HepG2 (cell line): Measurements from ENCODE around the gene RTBDN. TPM values are rescaled to one million over a fixed set of nuclear protein-coding genes. Genes with fewer than 3 reads are reported as not detected.

Source experiments
- AHR ChIP-seq: IDR thresholded peaks from 2 replicates; pipeline ENCODE4 v1.6.1; 2018; ENCODE audit warnings: missing genetic modification reagents, missing compliant biosample characterization
- ETV6 ChIP-seq: sonication (generic); formaldehyde crosslinking; conservative IDR thresholded peaks from 2 replicates; pipeline ENCODE4 v1.4.0; 2020; ENCODE audit warnings: missing genetic modification reagents
- FOXC1 ChIP-seq: sonication (generic); formaldehyde crosslinking; IDR thresholded peaks from 2 replicates; pipeline ENCODE4 v1.8.0; 2022; ENCODE audit warnings: mild to moderate bottlenecking, missing genetic modification reagents, borderline replicate concordance
- HHEX ChIP-seq: IDR thresholded peaks from 2 replicates; pipeline ENCODE4 v1.6.1; 2016; ENCODE audit warnings: control low read depth
- ISX ChIP-seq: sonication (generic); formaldehyde crosslinking; conservative IDR thresholded peaks from 2 replicates; pipeline ENCODE4 v1.5.0; 2020; ENCODE audit warnings: missing genetic modification reagents
- KDM1A ChIP-seq: IDR thresholded peaks from 2 replicates; pipeline ENCODE4 v1.6.1; 2016; ENCODE audit warnings: missing compliant biosample characterization
- MAFG ChIP-seq: sonication (generic); formaldehyde crosslinking; IDR thresholded peaks from 2 replicates; pipeline ENCODE4 v1.5.1; 2020; ENCODE audit warnings: mild to moderate bottlenecking, missing genetic modification reagents
- NCOR1 ChIP-seq: fragments of 200-600 bp; sonication (generic); IDR thresholded peaks from 2 replicates; pipeline ENCODE4 v1.7.0; 2017; ENCODE audit warnings: antibody characterized with exemption, low read length, borderline replicate concordance
- NR3C1 ChIP-seq: sonication (generic); formaldehyde crosslinking; IDR thresholded peaks from 2 replicates; pipeline ENCODE4 v1.4.0; 2020; ENCODE audit warnings: missing genetic modification reagents
- PITX1 ChIP-seq: sonication (generic); formaldehyde crosslinking; IDR thresholded peaks from 2 replicates; pipeline ENCODE4 v1.5.1; 2020; ENCODE audit warnings: mild to moderate bottlenecking, missing genetic modification reagents
- RARA ChIP-seq: IDR thresholded peaks from 2 replicates; pipeline ENCODE4 v1.6.1; 2016; ENCODE audit warnings: missing genetic modification reagents, missing compliant biosample characterization
- RERE ChIP-seq: IDR thresholded peaks from 2 replicates; pipeline ENCODE4 v1.6.1; 2016; ENCODE audit warnings: low read depth, missing genetic modification reagents, missing compliant biosample characterization
- SRSF4 ChIP-seq: fragments of 200-400 bp; formaldehyde crosslinking; IDR thresholded peaks from one replicate; pipeline ENCODE4 v1.6.1; 2018; ENCODE audit warnings: mild to moderate bottlenecking, low read depth, low read length, moderate library complexity; ENCODE audit not compliant: poor library complexity, severe bottlenecking
- STAT5B ChIP-seq: sonication (generic); formaldehyde crosslinking; IDR thresholded peaks from 2 replicates; pipeline ENCODE4 v1.4.0; 2020; ENCODE audit warnings: missing genetic modification reagents
- TAF1 ChIP-seq: sonication (generic); formaldehyde crosslinking; IDR thresholded peaks from 2 replicates; pipeline ENCODE4 v1.4.0; 2020; ENCODE audit warnings: missing genetic modification reagents
- ZC3H4 ChIP-seq: sonication (generic); formaldehyde crosslinking; IDR thresholded peaks from 2 replicates; pipeline ENCODE4 v1.4.0; 2020; ENCODE audit warnings: missing genetic modification reagents, borderline replicate concordance
- ZMYM2 ChIP-seq: sonication (generic); formaldehyde crosslinking; IDR thresholded peaks from 2 replicates; pipeline ENCODE4 v1.8.0; 2022; ENCODE audit warnings: mild to moderate bottlenecking, missing genetic modification reagents
- ZNF33A ChIP-seq: sonication (generic); formaldehyde crosslinking; IDR thresholded peaks from 2 replicates; pipeline ENCODE4 v1.5.1; 2020; ENCODE audit warnings: missing genetic modification reagents, mild to moderate bottlenecking, moderate library complexity, borderline replicate concordance
- ZNF34 ChIP-seq: sonication (generic); formaldehyde crosslinking; IDR thresholded peaks from 2 replicates; pipeline ENCODE4 v1.4.0; 2020; ENCODE audit warnings: mild to moderate bottlenecking, missing genetic modification reagents, borderline replicate concordance
- ZNF562 ChIP-seq: sonication (generic); formaldehyde crosslinking; IDR thresholded peaks from 2 replicates; pipeline ENCODE4 v1.8.0; 2022; ENCODE audit warnings: missing genetic modification reagents, borderline replicate concordance
- ZNF567 ChIP-seq: sonication (generic); formaldehyde crosslinking; IDR thresholded peaks from 2 replicates; pipeline ENCODE4 v1.8.1; 2023; ENCODE audit warnings: mild to moderate bottlenecking, missing genetic modification reagents, borderline replicate concordance
- polyA plus RNA-seq, 8 experiments: library from polyadenylated mRNA; depleted of rRNA in 3 of 8; stranded (reverse) in 7 of 8; unstranded in 1 of 8; fragments of >200 nt; fragmentation: Illumina TruSeq in 4 of 8; extraction: Trizol in 4 of 8; gene quantifications; 2 replicates each; pipeline versions ENCODE4 v1.2.1 to v1.2.3, GENCODE V29; 2011 to 2016; ENCODE audit warnings: low read depth in 4 of 8, missing spikeins in 1 of 8, mixed read lengths in 1 of 8; ENCODE audit not compliant: insufficient read depth in 1 of 8
- total RNA-seq, 5 experiments: library from RNA; depleted of rRNA; stranded (reverse); fragments of >200 nt; fragmentation: Illumina TruSeq; extraction: Trizol; gene quantifications; 2 replicates each; pipeline ENCODE4 v1.2.3, GENCODE V29; 2016; ENCODE audit warnings: low read depth in 1 of 5
- TF ChIP-seq, protein P1 (sequence below): sonication (generic); IDR thresholded peaks from 2 replicates; pipeline ENCODE4 v1.6.1; 2016; ENCODE audit warnings: low read depth, borderline replicate concordance
- TF ChIP-seq, protein P2 (sequence below): sonication (generic); formaldehyde crosslinking; IDR thresholded peaks from 2 replicates; pipeline ENCODE4 v1.8.0; 2022; ENCODE audit warnings: missing genetic modification reagents, mild to moderate bottlenecking, moderate library complexity, borderline replicate concordance

Gene RTBDN
- total and polyA plus RNA-seq, 2 of the 13 experiments (the other 11 are each of a cell fraction or from before 2014, with no cell fraction given): 0.27 to 0.48 TPM

GRCh38 chr19:12792051-12792852 is 42.1 kb downstream of the RTBDN start (continued):
- TF ChIP-seq RERE (no peak), FOXC1 (peak; percentile 45; the same call in 1 of the 2 replicates), AHR (CRISPR knock-in tag) (no peak), ZNF34 (CRISPR knock-in tag) (no peak), ISX (CRISPR knock-in tag) (0 out of 2 replicates have a peak, but pooled peaks have one; percentile 47), PITX1 (CRISPR knock-in tag) (0 out of 2 replicates have a peak, but pooled peaks have one; percentile 41), ZNF562 (CRISPR knock-in tag) (no peak), KDM1A (CRISPR knock-in tag) (no peak), MAFG (no peak), HHEX (CRISPR knock-in tag) (no peak), NR3C1 (CRISPR knock-in tag) (no peak), ZNF567 (CRISPR knock-in tag) (no peak), ETV6 (0 out of 2 replicates have a peak, but pooled peaks have one; percentile 73), NCOR1 (no peak), SRSF4 (no peak), ZNF33A (CRISPR knock-in tag) (no peak), RARA (CRISPR knock-in tag) (peak; percentile 69), ZMYM2 (CRISPR knock-in tag) (no peak), TAF1 (CRISPR knock-in tag) (peak; percentile 72), ZC3H4 (no peak), STAT5B (no peak)
- TF ChIP-seq, protein P1, sequence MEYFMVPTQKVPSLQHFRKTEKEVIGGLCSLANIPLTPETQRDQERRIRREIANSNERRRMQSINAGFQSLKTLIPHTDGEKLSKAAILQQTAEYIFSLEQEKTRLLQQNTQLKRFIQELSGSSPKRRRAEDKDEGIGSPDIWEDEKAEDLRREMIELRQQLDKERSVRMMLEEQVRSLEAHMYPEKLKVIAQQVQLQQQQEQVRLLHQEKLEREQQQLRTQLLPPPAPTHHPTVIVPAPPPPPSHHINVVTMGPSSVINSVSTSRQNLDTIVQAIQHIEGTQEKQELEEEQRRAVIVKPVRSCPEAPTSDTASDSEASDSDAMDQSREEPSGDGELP: peak; percentile 88; the same call in 1 of the 2 replicates
- TF ChIP-seq, protein P2, sequence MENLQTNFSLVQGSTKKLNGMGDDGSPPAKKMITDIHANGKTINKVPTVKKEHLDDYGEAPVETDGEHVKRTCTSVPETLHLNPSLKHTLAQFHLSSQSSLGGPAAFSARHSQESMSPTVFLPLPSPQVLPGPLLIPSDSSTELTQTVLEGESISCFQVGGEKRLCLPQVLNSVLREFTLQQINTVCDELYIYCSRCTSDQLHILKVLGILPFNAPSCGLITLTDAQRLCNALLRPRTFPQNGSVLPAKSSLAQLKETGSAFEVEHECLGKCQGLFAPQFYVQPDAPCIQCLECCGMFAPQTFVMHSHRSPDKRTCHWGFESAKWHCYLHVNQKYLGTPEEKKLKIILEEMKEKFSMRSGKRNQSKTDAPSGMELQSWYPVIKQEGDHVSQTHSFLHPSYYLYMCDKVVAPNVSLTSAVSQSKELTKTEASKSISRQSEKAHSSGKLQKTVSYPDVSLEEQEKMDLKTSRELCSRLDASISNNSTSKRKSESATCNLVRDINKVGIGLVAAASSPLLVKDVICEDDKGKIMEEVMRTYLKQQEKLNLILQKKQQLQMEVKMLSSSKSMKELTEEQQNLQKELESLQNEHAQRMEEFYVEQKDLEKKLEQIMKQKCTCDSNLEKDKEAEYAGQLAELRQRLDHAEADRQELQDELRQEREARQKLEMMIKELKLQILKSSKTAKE (CRISPR knock-in tag): 0 out of 2 replicates have a peak, but pooled peaks have one; percentile 18
